ENCODE results near the gene ROR2.

ROR2 gene

DNA sequence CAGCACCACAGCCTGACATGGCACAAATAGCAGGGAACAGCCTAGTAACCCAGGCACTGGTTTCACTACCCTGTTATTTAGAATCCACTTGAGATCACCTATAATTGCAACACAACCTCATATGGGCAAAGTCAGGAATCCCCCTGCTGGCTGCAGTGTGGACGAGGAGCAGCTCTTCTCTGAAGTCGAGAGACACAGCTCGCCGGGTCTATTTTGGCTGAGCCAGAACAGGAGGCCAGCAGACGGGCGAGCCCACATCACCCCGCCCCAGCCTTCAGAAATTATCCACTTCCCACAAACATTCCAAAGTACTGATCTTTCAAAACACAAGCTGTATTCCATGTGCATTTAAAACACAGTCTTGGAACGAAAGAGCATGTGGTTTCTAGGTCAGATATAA lies 179.0 kb downstream of the ROR2 start:
- Histone ChIP-seq H3K36me3 (replicated peaks in 1 of 2; ENCODE audit: control insufficient read depth in 2 of 2, insufficient read depth in 2 of 2, low read length in 2 of 2) (peaks cover 0 to 20% of the 10 kb centered on the region in 2 donors), H3K27me3 (ENCODE audit: control insufficient read depth in 3 of 3, insufficient read depth in 3 of 3, low read depth in 1 of 3, low read length in 3 of 3) (no peaks in the 10 kb centered on the region)

DNA sequence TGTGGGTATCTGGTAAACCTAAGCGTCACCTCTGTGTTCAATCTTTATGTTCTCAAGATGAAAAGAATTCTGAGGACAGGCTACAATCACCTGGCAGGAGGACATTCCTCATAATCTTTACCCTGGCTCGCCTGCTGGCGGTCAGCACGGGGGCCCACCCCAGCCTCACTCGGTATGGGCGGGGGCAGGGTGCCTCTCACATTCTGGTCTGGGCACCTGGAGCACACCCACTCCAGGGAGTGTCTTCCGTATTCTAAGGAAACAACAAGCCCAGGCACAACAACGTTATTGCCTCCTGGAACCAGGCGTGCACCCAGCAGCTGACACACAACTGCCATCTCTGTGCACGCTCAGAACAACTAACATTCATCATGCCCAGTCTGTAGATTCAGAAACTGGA lies 179.8 kb downstream of the ROR2 start:
- no peak overlapping the region for H4K8ac ChIP-seq (ENCODE audit: low read depth, low read length)
- H3K4me2 ChIP-seq (ENCODE audit: insufficient read depth, low read length, poor library complexity, severe bottlenecking) = no peak overlapping the region
- H3K4ac ChIP-seq (ENCODE audit: low read length) = no peak overlapping the region
- no peak overlapping the region for H3K14ac ChIP-seq (ENCODE audit: low read length)
- H3K27me3 ChIP-seq (ENCODE audit: control insufficient read depth in 3 of 3, insufficient read depth in 3 of 3, low read depth in 1 of 3, low read length in 3 of 3) = no peaks in the 10 kb centered on the region
- no peak overlapping the region for H2AFZ ChIP-seq (ENCODE audit: low read length)
- H2BK120ac ChIP-seq (ENCODE audit: low read depth, low read length) = no peak overlapping the region
- H3K4me1 ChIP-seq (ENCODE audit: control insufficient read depth in 2 of 2, insufficient read depth in 1 of 2, low read depth in 1 of 2, low read length in 2 of 2) = peaks cover 1 to 10% of the 10 kb centered on the region in 2 donors
- no peak overlapping the region for H3K27ac ChIP-seq (replicated peaks; ENCODE audit: low read length)
- H3K79me1 ChIP-seq (ENCODE audit: low read depth, low read length) = peaks cover 1% of the 10 kb centered on the region
- no peak overlapping the region for H2BK5ac ChIP-seq (ENCODE audit: low read length)
- H3K9ac ChIP-seq (ENCODE audit: low read depth, low read length, poor library complexity) = no peak overlapping the region
- no peak overlapping the region for H4K91ac ChIP-seq (ENCODE audit: low read depth, low read length, poor library complexity)
- no peak overlapping the region for H3K23ac ChIP-seq (ENCODE audit: low read depth, low read length, poor library complexity)
- H3K18ac ChIP-seq (ENCODE audit: low read length) = no peak overlapping the region
- no peak overlapping the region for H2BK15ac ChIP-seq (ENCODE audit: low read length)
- H3K9me3 ChIP-seq (replicated peaks in 1 of 2; ENCODE audit: control insufficient read depth in 2 of 2, insufficient read depth in 1 of 2, low read depth in 1 of 2, low read length in 2 of 2) = peaks cover 3 to 7% of the 10 kb centered on the region in 2 donors
- no peak overlapping the region for H2BK12ac ChIP-seq (ENCODE audit: low read length)
- no peak for DNase-seq (ENCODE audit: low spot score)
- no peak overlapping the region for H2AK5ac ChIP-seq (ENCODE audit: low read depth, low read length)
- no CpG with 5 or more reads among the region's 10 CpGs for WGBS, 2 donors (ENCODE audit: extremely low coverage in 2 of 2, insufficient read length in 2 of 2, insufficient replicate concordance in 1 of 2)
- H3K4me3 ChIP-seq (ENCODE audit: low read length in 2 of 2) = no peak overlapping the region
- H3K36me3 ChIP-seq (replicated peaks in 1 of 2; ENCODE audit: control insufficient read depth in 2 of 2, insufficient read depth in 2 of 2, low read length in 2 of 2) = peaks cover 0 to 19% of the 10 kb centered on the region in 2 donors

More for the DNA sequence above, 179.0 kb downstream of the ROR2 start:
- no peak for DNase-seq (ENCODE audit: low spot score)
- H3K4ac ChIP-seq (ENCODE audit: low read length) = no peak overlapping the region
- H3K9me3 ChIP-seq (replicated peaks in 1 of 2; ENCODE audit: control insufficient read depth in 2 of 2, insufficient read depth in 1 of 2, low read depth in 1 of 2, low read length in 2 of 2) = peaks cover 0 to under 1% of the 10 kb centered on the region in 2 donors
- no CpG with 5 or more reads among the region's 8 CpGs for WGBS, 2 donors (ENCODE audit: extremely low coverage in 2 of 2, insufficient read length in 2 of 2, insufficient replicate concordance in 1 of 2)
- peaks cover 1 to 10% of the 10 kb centered on the region in 2 donors for H3K4me1 ChIP-seq (ENCODE audit: control insufficient read depth in 2 of 2, insufficient read depth in 1 of 2, low read depth in 1 of 2, low read length in 2 of 2)
- H2BK12ac ChIP-seq (ENCODE audit: low read length) = no peak overlapping the region
- no peak overlapping the region for H2AFZ ChIP-seq (ENCODE audit: low read length)
- H4K8ac ChIP-seq (ENCODE audit: low read depth, low read length) = no peak overlapping the region
- H3K14ac ChIP-seq (ENCODE audit: low read length) = no peak overlapping the region
- H3K4me3 ChIP-seq (ENCODE audit: low read length in 2 of 2) = no peak overlapping the region
- H4K91ac ChIP-seq (ENCODE audit: low read depth, low read length, poor library complexity) = no peak overlapping the region
- H3K79me1 ChIP-seq (ENCODE audit: low read depth, low read length) = peaks cover 1% of the 10 kb centered on the region
- H3K27ac ChIP-seq (replicated peaks; ENCODE audit: low read length) = no peak overlapping the region
- H3K9ac ChIP-seq (ENCODE audit: low read depth, low read length, poor library complexity) = no peak overlapping the region
- no peak overlapping the region for H2BK15ac ChIP-seq (ENCODE audit: low read length)
- no peak overlapping the region for H2BK5ac ChIP-seq (ENCODE audit: low read length)
- no peak overlapping the region for H3K23ac ChIP-seq (ENCODE audit: low read depth, low read length, poor library complexity)
- H3K18ac ChIP-seq (ENCODE audit: low read length) = no peak overlapping the region
- no peak overlapping the region for H3K4me2 ChIP-seq (ENCODE audit: insufficient read depth, low read length, poor library complexity, severe bottlenecking)
- no peak overlapping the region for H2AK5ac ChIP-seq (ENCODE audit: low read depth, low read length)
- H2BK120ac ChIP-seq (ENCODE audit: low read depth, low read length) = no peak overlapping the region

DNA sequence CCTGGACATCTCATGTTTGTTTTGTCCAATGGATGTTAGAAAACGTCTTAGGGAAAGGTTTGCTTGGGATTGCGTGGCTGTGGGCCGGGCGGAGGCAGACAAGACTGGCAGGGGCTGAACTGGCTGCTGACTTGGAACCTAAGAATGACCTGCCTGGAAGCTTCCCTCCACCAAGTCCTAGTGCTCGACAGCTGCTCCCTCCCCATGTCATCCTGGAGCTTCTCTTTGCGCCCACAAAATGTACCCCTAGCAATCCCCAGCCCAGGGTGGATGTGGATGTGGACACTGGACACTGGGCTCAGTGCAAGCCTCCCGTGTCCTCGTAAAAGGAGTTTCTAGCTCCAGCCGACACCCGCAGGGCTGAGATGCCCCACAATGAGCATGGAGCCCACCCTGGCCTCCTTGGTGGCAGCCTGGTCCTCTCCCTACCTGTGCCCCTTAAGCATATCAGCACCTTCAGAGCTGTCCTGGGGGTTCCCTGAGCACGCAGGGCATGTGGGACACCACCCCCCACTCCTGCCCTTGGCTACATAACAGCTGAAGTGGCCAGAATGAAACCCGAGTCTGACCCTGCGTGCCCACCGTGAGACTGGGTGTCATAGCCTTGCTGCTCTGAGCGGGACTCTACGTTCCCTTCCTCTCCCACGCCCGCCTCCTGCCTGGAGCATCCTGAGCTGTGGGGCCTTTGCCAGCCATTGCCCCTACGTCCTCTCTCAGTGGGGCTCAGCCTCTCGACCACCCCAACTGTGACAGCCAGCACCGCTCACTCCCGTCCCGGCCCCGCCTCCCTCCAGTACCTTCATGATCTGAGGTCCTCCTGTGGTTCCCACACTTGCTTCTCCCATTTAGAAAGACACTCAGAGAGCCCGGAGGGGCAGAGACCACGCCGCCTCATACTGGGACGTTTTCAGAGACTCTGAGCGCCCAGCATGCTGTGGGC lies 180.8 kb downstream of the ROR2 start:
- Histone ChIP-seq H3K4me3 (ENCODE audit: low read length in 2 of 2) (no peak overlapping the region), H3K14ac (ENCODE audit: low read length) (peak overlapping the region; percentile 56), H3K36me3 (replicated peaks in 1 of 2; ENCODE audit: control insufficient read depth in 2 of 2, insufficient read depth in 2 of 2, low read length in 2 of 2) (peaks cover 0 to 10% of the 10 kb centered on the region in 2 donors), H2BK120ac (ENCODE audit: low read depth, low read length) (no peak overlapping the region), H3K27me3 (ENCODE audit: control insufficient read depth in 3 of 3, insufficient read depth in 3 of 3, low read depth in 1 of 3, low read length in 3 of 3) (no peaks in the 10 kb centered on the region), H3K9me3 (replicated peaks in 1 of 2; ENCODE audit: control insufficient read depth in 2 of 2, insufficient read depth in 1 of 2, low read depth in 1 of 2, low read length in 2 of 2) (peaks cover 3 to 12% of the 10 kb centered on the region in 2 donors), H3K79me1 (ENCODE audit: low read depth, low read length) (peaks cover 1% of the 10 kb centered on the region), H2BK15ac (ENCODE audit: low read length) (no peak overlapping the region), H3K4me1 (ENCODE audit: control insufficient read depth in 2 of 2, insufficient read depth in 1 of 2, low read depth in 1 of 2, low read length in 2 of 2) (peaks cover 1 to 10% of the 10 kb centered on the region in 2 donors), H3K4me2 (ENCODE audit: insufficient read depth, low read length, poor library complexity, severe bottlenecking) (no peak overlapping the region), H4K91ac (ENCODE audit: low read depth, low read length, poor library complexity) (no peak overlapping the region), H3K9ac (ENCODE audit: low read depth, low read length, poor library complexity) (peak overlapping the region; percentile 4), H2AK5ac (ENCODE audit: low read depth, low read length) (no peak overlapping the region), H4K8ac (ENCODE audit: low read depth, low read length) (no peak overlapping the region), H2BK12ac (ENCODE audit: low read length) (peak overlapping the region; percentile 17), H3K23ac (ENCODE audit: low read depth, low read length, poor library complexity) (peak overlapping the region; percentile 75), H3K18ac (ENCODE audit: low read length) (no peak overlapping the region), H2AFZ (ENCODE audit: low read length) (no peak overlapping the region), H3K27ac (replicated peaks; ENCODE audit: low read length) (no peak overlapping the region), H3K4ac (ENCODE audit: low read length) (no peak overlapping the region), H2BK5ac (ENCODE audit: low read length) (no peak overlapping the region)
- no peak for DNase-seq (ENCODE audit: low spot score)
- no CpG with 5 or more reads among the region's 29 CpGs for WGBS, 2 donors (ENCODE audit: extremely low coverage in 2 of 2, insufficient read length in 2 of 2, insufficient replicate concordance in 1 of 2)

DNA sequence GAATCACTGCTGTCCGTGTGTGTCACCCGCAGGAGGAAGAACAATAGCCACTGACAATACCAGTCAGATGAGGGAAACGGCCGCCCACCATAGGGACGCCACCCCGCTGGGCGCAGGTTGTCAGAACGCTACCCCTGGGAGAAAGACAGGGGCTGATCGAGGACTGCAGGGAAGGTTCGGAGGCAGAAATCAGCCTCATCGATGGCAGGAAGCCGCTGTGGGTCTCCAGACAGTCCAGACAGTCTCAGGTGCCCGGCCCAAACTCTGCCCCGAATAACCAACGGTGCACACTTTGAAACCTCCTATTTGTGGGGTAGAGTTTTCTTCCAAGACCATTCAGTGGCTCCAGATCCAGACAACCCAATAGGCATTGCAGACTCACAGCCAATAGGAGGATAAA lies 181.5 kb downstream of the ROR2 start:
- Histone ChIP-seq H3K14ac (ENCODE audit: low read length) (no peak overlapping the region), H3K36me3 (replicated peaks in 1 of 2; ENCODE audit: control insufficient read depth in 2 of 2, insufficient read depth in 2 of 2, low read length in 2 of 2) (peaks cover 0 to 9% of the 10 kb centered on the region in 2 donors)

More for the DNA sequence above, 181.5 kb downstream of the ROR2 start:
- H2BK120ac ChIP-seq (ENCODE audit: low read depth, low read length) = no peak overlapping the region
- H3K4ac ChIP-seq (ENCODE audit: low read length) = no peak overlapping the region
- H4K8ac ChIP-seq (ENCODE audit: low read depth, low read length) = no peak overlapping the region
- no peaks in the 10 kb centered on the region for H3K27me3 ChIP-seq (ENCODE audit: control insufficient read depth in 3 of 3, insufficient read depth in 3 of 3, low read depth in 1 of 3, low read length in 3 of 3)
- no peak overlapping the region for H2AFZ ChIP-seq (ENCODE audit: low read length)
- H4K91ac ChIP-seq (ENCODE audit: low read depth, low read length, poor library complexity) = no peak overlapping the region
- peaks cover 1 to 8% of the 10 kb centered on the region in 2 donors for H3K4me1 ChIP-seq (ENCODE audit: control insufficient read depth in 2 of 2, insufficient read depth in 1 of 2, low read depth in 1 of 2, low read length in 2 of 2)
- no peak overlapping the region for H2AK5ac ChIP-seq (ENCODE audit: low read depth, low read length)
- peaks cover 1% of the 10 kb centered on the region for H3K79me1 ChIP-seq (ENCODE audit: low read depth, low read length)
- DNase-seq (ENCODE audit: low spot score) = no peak
- H2BK12ac ChIP-seq (ENCODE audit: low read length) = no peak overlapping the region
- peak overlapping the region; percentile 55 for H3K18ac ChIP-seq (ENCODE audit: low read length)
- no peak overlapping the region for H3K27ac ChIP-seq (replicated peaks; ENCODE audit: low read length)
- no peak overlapping the region for H2BK15ac ChIP-seq (ENCODE audit: low read length)
- no peak overlapping the region for H3K9ac ChIP-seq (ENCODE audit: low read depth, low read length, poor library complexity)
- H3K4me3 ChIP-seq (ENCODE audit: low read length in 2 of 2) = no peak overlapping the region
- no CpG with 5 or more reads among the region's 15 CpGs for WGBS, 2 donors (ENCODE audit: extremely low coverage in 2 of 2, insufficient read length in 2 of 2, insufficient replicate concordance in 1 of 2)
- H3K9me3 ChIP-seq (replicated peaks in 1 of 2; ENCODE audit: control insufficient read depth in 2 of 2, insufficient read depth in 1 of 2, low read depth in 1 of 2, low read length in 2 of 2) = peaks cover 3 to 12% of the 10 kb centered on the region in 2 donors
- H3K4me2 ChIP-seq (ENCODE audit: insufficient read depth, low read length, poor library complexity, severe bottlenecking) = no peak overlapping the region
- H2BK5ac ChIP-seq (ENCODE audit: low read length) = no peak overlapping the region
- no peak overlapping the region for H3K23ac ChIP-seq (ENCODE audit: low read depth, low read length, poor library complexity)
